A549 (cell line): ENCODE data around the gene MOB2. TPM values are rescaled to one million over a fixed set of nuclear protein-coding genes. Genes with fewer than 3 reads are reported as not detected.

Experiments used
- ATAC-seq, 2 experiments: fragments of 200-7000 bp in 1 of 2; fragments of >200 bp in 1 of 2; cut with Nextera tagmentation in 1 of 2; cut with Tn5 transposase in 1 of 2; 3 replicates each; pipeline versions ENCODE4 v1.8.0 to v1.9.1; 2018 to 2020; ENCODE audit warnings: mild to moderate bottlenecking in 1 of 2, moderate library complexity in 1 of 2
- CTCF ChIA-PET: fragments of 300-600 bp; sonication (Branson Sonifier 250); formaldehyde crosslinking; extraction: SDS; loops from one replicate; lab custom pipeline; 2021; ENCODE audit warnings: antibody characterized with exemption, inconsistent platforms; lab: Yijun Ruan, JAX
- POLR2A ChIA-PET: fragments of 350-600 bp; formaldehyde crosslinking; extraction: SDS; loops from one replicate; lab custom pipeline; 2021; ENCODE audit warnings: antibody characterized with exemption, inconsistent platforms; lab: Yijun Ruan, JAX
- DNase-seq, 2 experiments: peaks; one replicate each; pipeline versions ENCODE4 v3.0.0 to v3.0.0-alpha.2; 2011 to 2016; ENCODE audit warnings: low read depth in 1 of 2, low spot score in 1 of 2
- FAIRE-seq: peaks from 2 replicates; lab custom pipeline; 2011; peaks lifted over from hg19 to GRCh38; lab: Jason Lieb, UNC
- H3K27ac ChIP-seq, 2 experiments: fragments of >200 bp; sonication (Bioruptor Twin); formaldehyde crosslinking; 3 replicates each; pipeline ENCODE4 v1.5.1; 2016 to 2017
- H3K4me1 ChIP-seq: fragments of >200 bp; sonication (Bioruptor Twin); formaldehyde crosslinking; 3 replicates; pipeline ENCODE4 v1.6.1; 2016
- H3K4me2 ChIP-seq: fragments of >200 bp; sonication (Bioruptor Twin); formaldehyde crosslinking; 3 replicates; pipeline ENCODE4 v1.6.1; 2016
- H3K4me3 ChIP-seq: fragments of >200 bp; sonication (Bioruptor Twin); formaldehyde crosslinking; 3 replicates; pipeline ENCODE4 v1.5.1; 2016
- H3K9me3 ChIP-seq: fragments of >200 bp; sonication (Bioruptor Twin); formaldehyde crosslinking; 3 replicates; pipeline ENCODE4 v1.6.1; 2016
- CHD4 ChIP-seq: fragments of 200-600 bp; sonication (generic); IDR thresholded peaks from 2 replicates; pipeline ENCODE4 v1.6.1; 2016; ENCODE audit warnings: antibody characterized with exemption, mild to moderate bottlenecking, borderline replicate concordance
- E2F6 ChIP-seq: IDR thresholded peaks from 2 replicates; pipeline ENCODE4 v1.6.1; 2012; ENCODE audit warnings: low read depth, borderline replicate concordance
- EHMT2 ChIP-seq: fragments of 200-600 bp; sonication (generic); IDR thresholded peaks from 2 replicates; pipeline ENCODE4 v1.6.1; 2016; ENCODE audit warnings: antibody characterized with exemption, low read depth, mild to moderate bottlenecking, moderate library complexity
- ELK1 ChIP-seq: fragments of 150-350 bp; IDR thresholded peaks from 2 replicates; pipeline ENCODE4 v1.6.1; 2014; ENCODE audit warnings: low read depth, mild to moderate bottlenecking, low read length
- ESRRA ChIP-seq: fragments of 150-350 bp; IDR thresholded peaks from 2 replicates; pipeline ENCODE4 v1.6.1; 2014; ENCODE audit warnings: mild to moderate bottlenecking, low read length, borderline replicate concordance
- FOSB ChIP-seq: fragments of 250-450 bp; sonication (Bioruptor Pico); IDR thresholded peaks from 2 replicates; pipeline ENCODE4 v1.5.0; 2020; ENCODE audit warnings: mild to moderate bottlenecking, moderate library complexity
- KDM1A ChIP-seq: fragments of 200-600 bp; sonication (generic); IDR thresholded peaks from 2 replicates; pipeline ENCODE4 v1.6.1; 2016; ENCODE audit warnings: low read depth, mild to moderate bottlenecking
- KDM5A ChIP-seq: fragments of 200-600 bp; sonication (generic); IDR thresholded peaks from 2 replicates; pipeline ENCODE4 v1.6.1; 2016; ENCODE audit warnings: antibody characterized with exemption, mild to moderate bottlenecking
- MAZ ChIP-seq: fragments of 150-350 bp; IDR thresholded peaks from 2 replicates; pipeline ENCODE4 v1.6.1; 2014; ENCODE audit warnings: antibody characterized with exemption, low read depth, low read length, borderline replicate concordance
- MYC ChIP-seq: IDR thresholded peaks from 2 replicates; pipeline ENCODE4 v1.6.1; 2012; ENCODE audit warnings: mild to moderate bottlenecking, inconsistent platforms, low read length, improper control_type of control experiment, borderline replicate concordance
- NFE2L2 ChIP-seq: fragments of 150-350 bp; conservative IDR thresholded peaks from 2 replicates; pipeline ENCODE4 v1.6.1; 2014; ENCODE audit warnings: low read length
- NPAS2 ChIP-seq: fragments of 250-450 bp; sonication (Bioruptor Pico); IDR thresholded peaks from 2 replicates; pipeline ENCODE4 v1.8.0; 2022; ENCODE audit warnings: mild to moderate bottlenecking, moderate library complexity, borderline replicate concordance
- NR3C1 ChIP-seq: fragments of >200 bp; sonication (Bioruptor Twin); formaldehyde crosslinking; IDR thresholded peaks from 3 replicates; pipeline ENCODE4 v1.6.1; 2017
- POLR2AphosphoS2 ChIP-seq: conservative IDR thresholded peaks from 2 replicates; pipeline ENCODE4 v1.6.1; 2012; ENCODE audit warnings: low read length, improper control_type of control experiment, inconsistent platforms
- RCOR1 ChIP-seq: fragments of 150-350 bp; IDR thresholded peaks from 2 replicates; pipeline ENCODE4 v1.6.1; 2014; ENCODE audit warnings: antibody characterized with exemption, low read length, low read depth
- RFX5 ChIP-seq: fragments of 450-650 bp; IDR thresholded peaks from 2 replicates; pipeline ENCODE4 v1.7.1; 2014; ENCODE audit warnings: antibody characterized with exemption, mild to moderate bottlenecking, moderate library complexity
- SREBF2 ChIP-seq: fragments of 450-650 bp; IDR thresholded peaks from 2 replicates; pipeline ENCODE4 v1.6.1; 2014; ENCODE audit warnings: mild to moderate bottlenecking, moderate library complexity
- USF2 ChIP-seq: fragments of 450-650 bp; IDR thresholded peaks from 2 replicates; pipeline ENCODE4 v1.6.1; 2014; ENCODE audit warnings: antibody characterized with exemption
- ZNF302 ChIP-seq: fragments of 250-450 bp; sonication (Bioruptor Pico); IDR thresholded peaks from 2 replicates; pipeline ENCODE4 v1.9.0; 2021; ENCODE audit warnings: inconsistent platforms, mild to moderate bottlenecking, moderate library complexity
- ZSCAN20 ChIP-seq: fragments of 250-450 bp; sonication (Bioruptor Pico); IDR thresholded peaks from 2 replicates; pipeline ENCODE4 v1.8.0; 2022; ENCODE audit warnings: mild to moderate bottlenecking, moderate library complexity
- WGBS: methylation state at CpG from one replicate; pipeline ENCODE4 v1.1.6; 2017; ENCODE audit errors: missing lambda C conversion rate; 5-methylcytosine and 5-hydroxymethylcytosine counted together
- polyA minus RNA-seq: library from RNA; depleted of rRNA, polyadenylated mRNA; stranded (reverse); fragments of >200 nt; gene quantifications from 2 replicates; pipeline ENCODE4 v1.2.3, GENCODE V29; 2011; rRNA and poly(A)+ RNA removed
- polyA plus RNA-seq, 4 experiments: library from polyadenylated mRNA; depleted of rRNA in 3 of 4; stranded (reverse); fragments of >200 nt; fragmentation: RNase III in 1 of 4; extraction: RNeasy Plus Mini Kit Qiagen cat#74134 plus additional on column Dnase treatment in 1 of 4; gene quantifications; 2 replicates in 3 of 4; 3 replicates in 1 of 4; pipeline ENCODE4 v1.2.3, GENCODE V29; 2011 to 2017

Gene MOB2
- polyA plus RNA-seq (2011; rRNA removed) (25.4 and 32.0 TPM in 2 replicates), polyA plus RNA-seq (2017; fragmentation: RNase III; extraction: RNeasy Plus Mini Kit Qiagen cat#74134 plus additional on column Dnase treatment) (31.9 to 38.2 TPM (median 35.2 TPM) in 3 replicates), polyA minus RNA-seq (31.3 and 40.1 TPM in 2 replicates)
- 51.7 and 62.0 TPM in 2 replicates for polyA plus RNA-seq (2012; cell fraction: cytosol; rRNA removed)
- 69.0 and 70.7 TPM in 2 replicates for polyA plus RNA-seq (2012; cell fraction: nucleus; rRNA removed)

GRCh38 chr11:1486054-1486825 lies at the start of gene MOB2:
Gene MOB2, minus strand, starts transcription at chr11:1486779. Its CDS starts 223 bp downstream, at chr11:1486556.
- Histone ChIP-seq H3K9me3 (no peaks in the 10 kb centered on the region), H3K4me2 (no peak within 1 kb of the TSS), H3K4me1 (no peaks in the 10 kb centered on the region), H3K27ac (no peak within 1 kb of the TSS), H3K4me3 (no peak within 1 kb of the TSS)
- no peak for TF ChIP-seq MYC
- no peak for TF ChIP-seq RCOR1
- TF ChIP-seq ZSCAN20 (CRISPR knock-in tag) = no peak
- ChIA-PET CTCF (interaction anchor here (1.6 kb wide), 1 partner anchor 30 kb away, joined by 4 read pairs; no protein-coding TSS in a partner anchor), POLR2A (no interaction called here)
- no peak for ATAC-seq
- no peak for DNase-seq
- WGBS = 91% methylated on average over 20 of the region's 31 CpGs
- FAIRE-seq = no peak

- POLR2A ChIA-PET = no interaction called here
- Histone ChIP-seq H3K9me3 (no peaks in the 10 kb centered on the region), H3K4me2 (no peak overlapping the region), H3K4me3 (no peak overlapping the region), H3K27ac (no peak overlapping the region), H3K4me1 (no peaks in the 10 kb centered on the region)
- no peak for TF ChIP-seq KDM5A
- no peak for TF ChIP-seq NR3C1
- TF ChIP-seq ZNF302 (CRISPR knock-in tag) = no peak
- no peak for FAIRE-seq
- 77% methylated on average over 14 of the region's 14 CpGs for WGBS
- DNase-seq = no peak
- no peak for ATAC-seq
- CTCF ChIA-PET = interaction anchor here (0.7 to 4.7 kb wide), 3 partner anchors 12 to 40 kb away, joined by 3 to 34 read pairs (median 5); no protein-coding TSS in a partner anchor
These were observed 48.1 kb upstream of the MOB2 start for GRCh38 chr11:1534682-1535081.

GRCh38 chr11:1534171-1534570 lies 47.6 kb upstream of the MOB2 start:
- FAIRE-seq (no peak), ATAC-seq (no peak), DNase-seq (no peak)
- Histone ChIP-seq H3K27ac (no peak overlapping the region), H3K4me1 (no peaks in the 10 kb centered on the region), H3K4me2 (no peak overlapping the region), H3K4me3 (no peak overlapping the region), H3K9me3 (no peaks in the 10 kb centered on the region)
- CTCF ChIA-PET = interaction anchor here (1.8 to 4.7 kb wide), 2 partner anchors 12 to 18 kb away, joined by 5 to 34 read pairs; no protein-coding TSS in a partner anchor
- TF ChIP-seq NFE2L2 (no peak), ESRRA (no peak), USF2 (no peak), NPAS2 (CRISPR knock-in tag) (no peak), MAZ (no peak), E2F6 (no peak), EHMT2 (no peak), CHD4 (no peak), KDM5A (no peak), POLR2AphosphoS2 (no peak), KDM1A (no peak), SREBF2 (no peak), RFX5 (no peak), ELK1 (no peak), FOSB (CRISPR knock-in tag) (no peak)
- WGBS = 96% methylated on average over 7 of the region's 7 CpGs
- POLR2A ChIA-PET = no interaction called here
